ENCODE measurements around the gene MED29. TPM values are rescaled to one million over a fixed set of nuclear protein-coding genes. Genes with fewer than 3 reads are reported as not detected.

MED29 gene
- total RNA-seq, 1 donor from 2014 or later, result 27.0 TPM

- no peak for DNase-seq (ENCODE audit: low read depth)
- H4K20me1 ChIP-seq (ENCODE audit: insufficient read depth, low read length), result peaks cover 22% of the 10 kb centered on the region
- H3K27ac ChIP-seq (ENCODE audit: low read depth, low read length), result peak overlapping the region; percentile 89
- no peaks in the 10 kb centered on the region for H3K27me3 Mint-ChIP-seq (ENCODE audit: low read depth, unreplicated experiment)
- H3K4me2 ChIP-seq (ENCODE audit: low read length), result peak overlapping the region; percentile 96
- no peaks in the 10 kb centered on the region for H3K9me3 Mint-ChIP-seq (ENCODE audit: unreplicated experiment)
- H3K9ac ChIP-seq (ENCODE audit: low read length), result peak overlapping the region; percentile 97
- peaks cover 4% of the 10 kb centered on the region for H3K36me3 ChIP-seq (ENCODE audit: insufficient read depth, low read length)
- H3K9me3 ChIP-seq (ENCODE audit: insufficient read depth, low read depth, low read length), result no peaks in the 10 kb centered on the region
- peak overlapping the region; percentile 96 for H3K4me3 ChIP-seq (ENCODE audit: insufficient read depth, low read depth, low read length)
- no peak overlapping the region for H2AFZ ChIP-seq (ENCODE audit: low read depth, low read length)
- H3K4me1 ChIP-seq (ENCODE audit: insufficient read depth, low read length), result peaks cover 53% of the 10 kb centered on the region
- TF ChIP-seq, protein P1, sequence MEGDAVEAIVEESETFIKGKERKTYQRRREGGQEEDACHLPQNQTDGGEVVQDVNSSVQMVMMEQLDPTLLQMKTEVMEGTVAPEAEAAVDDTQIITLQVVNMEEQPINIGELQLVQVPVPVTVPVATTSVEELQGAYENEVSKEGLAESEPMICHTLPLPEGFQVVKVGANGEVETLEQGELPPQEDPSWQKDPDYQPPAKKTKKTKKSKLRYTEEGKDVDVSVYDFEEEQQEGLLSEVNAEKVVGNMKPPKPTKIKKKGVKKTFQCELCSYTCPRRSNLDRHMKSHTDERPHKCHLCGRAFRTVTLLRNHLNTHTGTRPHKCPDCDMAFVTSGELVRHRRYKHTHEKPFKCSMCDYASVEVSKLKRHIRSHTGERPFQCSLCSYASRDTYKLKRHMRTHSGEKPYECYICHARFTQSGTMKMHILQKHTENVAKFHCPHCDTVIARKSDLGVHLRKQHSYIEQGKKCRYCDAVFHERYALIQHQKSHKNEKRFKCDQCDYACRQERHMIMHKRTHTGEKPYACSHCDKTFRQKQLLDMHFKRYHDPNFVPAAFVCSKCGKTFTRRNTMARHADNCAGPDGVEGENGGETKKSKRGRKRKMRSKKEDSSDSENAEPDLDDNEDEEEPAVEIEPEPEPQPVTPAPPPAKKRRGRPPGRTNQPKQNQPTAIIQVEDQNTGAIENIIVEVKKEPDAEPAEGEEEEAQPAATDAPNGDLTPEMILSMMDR (IDR thresholded peaks at IDR 0.05; ENCODE audit: insufficient read depth, low read depth, low read length), result no peak
- TF ChIP-seq EZH2 (IDR thresholded peaks at IDR 0.05; ENCODE audit: insufficient read depth, low read length), result no peak
- H3K4me3 Mint-ChIP-seq (ENCODE audit: unreplicated experiment), result peak overlapping the region; percentile 95
- peaks cover 2% of the 10 kb centered on the region for H3K36me3 Mint-ChIP-seq (ENCODE audit: low read depth, unreplicated experiment)
- no peak for FAIRE-seq
- H3K4me1 Mint-ChIP-seq (ENCODE audit: low read depth, unreplicated experiment), result peaks cover 25% of the 10 kb centered on the region
- H3K27me3 ChIP-seq (ENCODE audit: insufficient read depth, low read length), result no peaks in the 10 kb centered on the region
- peak overlapping the region; percentile 87 for H3K27ac Mint-ChIP-seq (ENCODE audit: unreplicated experiment)
- H3K79me2 ChIP-seq (ENCODE audit: insufficient read depth, low read length), result peaks cover 34% of the 10 kb centered on the region
Measured at GRCh38 chr19:39407660-39408391, 16.6 kb downstream of the MED29 start.

DNA sequence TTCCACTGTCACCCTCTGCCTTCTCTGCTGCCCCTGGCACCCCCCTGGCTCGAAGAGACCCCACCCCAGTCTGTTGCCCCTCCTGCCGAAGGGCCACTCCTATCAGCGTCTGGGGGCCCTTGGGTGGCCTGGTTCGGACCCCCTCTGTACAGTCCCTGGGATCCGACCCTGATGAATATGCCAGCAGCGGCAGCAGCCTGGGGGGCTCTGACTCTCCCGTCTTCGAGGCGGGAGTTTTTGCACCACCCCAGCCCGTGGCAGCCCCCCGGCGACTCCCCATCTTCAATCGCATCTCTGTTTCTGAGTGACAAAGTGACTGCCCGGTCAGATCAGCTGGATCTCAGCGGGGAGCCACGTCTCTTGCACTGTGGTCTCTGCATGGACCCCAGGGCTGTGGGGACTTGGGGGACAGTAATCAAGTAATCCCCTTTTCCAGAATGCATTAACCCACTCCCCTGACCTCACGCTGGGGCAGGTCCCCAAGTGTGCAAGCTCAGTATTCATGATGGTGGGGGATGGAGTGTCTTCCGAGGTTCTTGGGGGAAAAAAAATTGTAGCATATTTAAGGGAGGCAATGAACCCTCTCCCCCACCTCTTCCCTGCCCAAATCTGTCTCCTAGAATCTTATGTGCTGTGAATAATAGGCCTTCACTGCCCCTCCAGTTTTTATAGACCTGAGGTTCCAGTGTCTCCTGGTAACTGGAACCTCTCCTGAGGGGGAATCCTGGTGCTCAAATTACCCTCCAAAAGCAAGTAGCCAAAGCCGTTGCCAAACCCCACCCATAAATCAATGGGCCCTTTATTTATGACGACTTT lies 17.4 kb downstream of the MED29 start:
- Histone ChIP-seq H4K20me1 (ENCODE audit: insufficient read depth, low read length) (peaks cover 22% of the 10 kb centered on the region), H3K4me3 (ENCODE audit: insufficient read depth, low read depth, low read length) (peak overlapping the region; percentile 96), H3K79me2 (ENCODE audit: insufficient read depth, low read length) (peaks cover 40% of the 10 kb centered on the region), H2AFZ (ENCODE audit: low read depth, low read length) (no peak overlapping the region), H3K27me3 (ENCODE audit: insufficient read depth, low read length) (no peaks in the 10 kb centered on the region), H3K4me1 (ENCODE audit: insufficient read depth, low read length) (peaks cover 46% of the 10 kb centered on the region), H3K9ac (ENCODE audit: low read length) (peak overlapping the region; percentile 97), H3K9me3 (ENCODE audit: insufficient read depth, low read depth, low read length) (no peaks in the 10 kb centered on the region), H3K27ac (ENCODE audit: low read depth, low read length) (peak overlapping the region; percentile 89), H3K4me2 (ENCODE audit: low read length) (peak overlapping the region; percentile 96), H3K36me3 (ENCODE audit: insufficient read depth, low read length) (peaks cover 4% of the 10 kb centered on the region)
- Mint-ChIP-seq H3K27ac (ENCODE audit: unreplicated experiment) (peak overlapping the region; percentile 87), H3K4me1 (ENCODE audit: low read depth, unreplicated experiment) (peaks cover 25% of the 10 kb centered on the region), H3K9me3 (ENCODE audit: unreplicated experiment) (no peaks in the 10 kb centered on the region), H3K4me3 (ENCODE audit: unreplicated experiment) (peak overlapping the region; percentile 95), H3K27me3 (ENCODE audit: low read depth, unreplicated experiment) (no peaks in the 10 kb centered on the region), H3K36me3 (ENCODE audit: low read depth, unreplicated experiment) (peaks cover 2% of the 10 kb centered on the region)
- DNase-seq (ENCODE audit: low read depth) (no peak), FAIRE-seq (no peak)
- no peak for TF ChIP-seq EZH2 (IDR thresholded peaks at IDR 0.05; ENCODE audit: insufficient read depth, low read length)
- TF ChIP-seq, protein P1 (IDR thresholded peaks at IDR 0.05; ENCODE audit: insufficient read depth, low read depth, low read length), result no peak
